HG03097 (cell line): Measurements from ENCODE around the gene CDK15.

Source experiments
- ATAC-seq: cut with Tn5 transposase; IDR thresholded peaks from one replicate; pipeline ENCODE4 v1.9.1; 2021; ENCODE audit not compliant: unreplicated experiment, low FRiP score

Gene CDK15

DNA sequence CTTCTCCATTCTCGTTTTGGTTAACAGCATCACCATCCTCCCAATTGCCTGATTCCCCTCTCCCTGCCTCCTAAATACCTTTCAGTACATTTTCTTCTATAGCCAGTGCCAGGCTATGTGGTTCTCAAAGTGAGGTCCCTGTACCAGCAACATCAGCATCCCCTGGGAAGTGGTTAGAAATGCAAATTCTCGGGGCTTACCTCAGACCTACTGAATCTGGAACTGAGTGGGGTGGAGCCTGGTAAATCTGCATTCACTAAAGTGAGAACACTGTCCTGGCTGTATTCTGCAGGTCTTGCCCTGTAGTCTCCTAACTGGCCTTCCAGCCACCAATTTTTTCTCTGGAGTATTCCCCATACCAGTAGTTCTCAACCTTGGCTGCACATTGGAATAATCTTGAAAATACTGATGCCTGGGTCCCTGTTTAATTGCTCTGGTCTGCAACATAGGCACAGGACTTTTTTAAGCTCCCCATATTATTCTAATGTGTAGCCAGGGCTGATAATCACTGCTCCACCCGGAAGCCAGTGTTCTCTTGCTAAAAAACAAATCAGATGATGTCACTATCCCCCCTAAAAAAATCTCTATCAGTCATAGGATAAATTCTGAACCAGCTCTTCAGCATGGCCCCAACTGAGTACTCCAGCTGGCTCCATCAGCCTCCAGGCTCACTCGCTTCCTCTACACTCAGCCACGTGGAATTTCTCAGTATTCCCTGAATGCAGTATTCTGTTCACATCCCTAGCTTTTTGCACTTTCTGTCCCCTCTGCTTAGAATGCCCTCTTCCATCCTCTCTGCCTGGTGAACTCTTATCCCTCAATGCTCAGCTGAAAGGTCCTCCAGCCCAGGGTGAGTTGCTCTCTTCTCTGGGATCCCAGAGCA lies 98.4 kb downstream of the CDK15 start:
- peak; percentile 86 for ATAC-seq

DNA sequence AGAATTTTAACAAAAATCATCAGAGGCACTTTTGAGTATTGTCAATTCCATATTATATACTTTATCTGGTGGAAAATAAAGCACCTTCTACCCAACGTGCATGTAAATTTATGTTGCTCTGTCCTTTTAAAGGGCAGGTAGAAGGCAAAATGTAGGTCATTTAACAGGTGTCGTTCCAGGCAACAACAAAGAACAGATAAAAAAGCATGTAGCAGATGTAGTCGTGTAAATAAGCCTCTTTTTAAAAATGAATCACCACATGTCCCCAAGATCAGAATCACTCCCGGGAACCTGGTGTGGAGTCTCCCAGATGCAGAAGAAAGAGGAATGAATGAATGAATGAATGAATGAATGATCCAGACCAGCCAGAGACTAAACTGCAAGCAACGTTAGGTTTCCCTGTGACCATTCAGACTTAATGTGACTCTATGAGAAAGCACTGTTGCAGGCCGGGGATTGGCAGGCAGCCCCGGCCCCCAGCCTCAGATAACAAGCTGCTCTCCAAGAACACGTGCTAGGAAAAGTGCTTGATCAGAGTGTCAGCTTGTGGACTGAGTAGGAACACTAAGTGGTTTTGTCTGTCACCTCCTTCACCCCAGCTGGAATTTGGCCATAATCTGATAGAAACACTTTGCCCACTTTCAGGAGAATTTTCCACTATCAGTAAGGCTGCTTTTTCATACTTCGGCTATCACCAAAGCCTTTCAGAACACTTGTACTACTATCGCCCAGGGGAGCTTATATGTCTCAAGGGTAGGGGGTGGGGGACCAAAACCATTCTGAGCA lies 100.6 kb downstream of the CDK15 start:
- ATAC-seq, result no peak

DNA sequence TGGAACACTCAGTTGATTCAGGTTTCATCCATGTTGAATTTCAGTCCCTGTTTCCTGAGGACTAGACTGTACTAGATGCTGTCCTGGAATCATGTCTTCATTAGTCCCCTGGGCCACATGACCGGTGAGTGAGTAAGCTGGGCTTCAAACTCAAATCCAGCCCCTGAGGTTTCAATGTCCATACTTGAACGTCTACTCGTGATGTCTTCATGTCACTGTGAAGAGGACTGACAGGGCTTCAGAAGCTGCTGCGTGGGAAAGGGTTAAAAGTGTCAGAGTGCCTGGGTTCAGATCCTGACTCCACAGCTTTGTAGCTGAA lies 101.2 kb downstream of the CDK15 start:
- no peak for ATAC-seq

DNA sequence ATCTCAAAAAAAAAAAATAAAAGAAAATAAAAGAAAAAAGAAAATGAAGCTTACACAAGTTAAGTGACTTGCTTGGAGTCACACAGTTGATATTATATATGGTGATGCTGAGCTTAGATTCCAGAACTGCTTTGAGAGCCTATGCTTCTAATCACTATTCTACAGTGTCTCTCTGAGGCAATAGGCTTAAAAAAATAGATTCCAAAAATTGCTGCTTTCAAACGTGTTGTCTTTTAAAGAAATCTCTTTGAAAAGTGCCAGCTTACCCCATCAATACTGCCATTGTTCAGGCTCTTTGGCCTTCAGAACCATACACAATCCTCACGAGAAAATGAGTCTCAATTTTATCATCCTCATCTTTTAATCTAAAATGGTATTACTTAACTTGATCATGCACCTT lies 102.6 kb downstream of the CDK15 start:
- no peak for ATAC-seq

DNA sequence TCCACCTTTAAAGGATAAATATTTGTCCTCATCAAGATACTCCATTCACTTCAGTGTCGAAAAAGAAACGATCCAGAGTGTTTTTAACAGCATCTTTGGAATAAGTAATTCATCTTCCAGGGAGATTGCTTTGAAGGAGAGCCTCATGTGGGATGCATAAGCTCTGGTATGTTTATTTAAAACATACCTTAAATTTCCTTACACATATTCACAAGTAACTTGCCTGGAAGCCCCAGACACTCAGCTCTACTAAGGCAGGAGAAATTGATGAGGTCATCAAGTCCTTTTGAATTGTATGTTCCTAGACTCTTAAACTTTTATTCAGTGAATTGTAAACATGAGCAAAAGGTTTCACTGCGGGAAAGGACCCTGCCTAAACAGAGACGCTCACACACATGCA lies 103.0 kb downstream of the CDK15 start:
- ATAC-seq, result no peak

DNA sequence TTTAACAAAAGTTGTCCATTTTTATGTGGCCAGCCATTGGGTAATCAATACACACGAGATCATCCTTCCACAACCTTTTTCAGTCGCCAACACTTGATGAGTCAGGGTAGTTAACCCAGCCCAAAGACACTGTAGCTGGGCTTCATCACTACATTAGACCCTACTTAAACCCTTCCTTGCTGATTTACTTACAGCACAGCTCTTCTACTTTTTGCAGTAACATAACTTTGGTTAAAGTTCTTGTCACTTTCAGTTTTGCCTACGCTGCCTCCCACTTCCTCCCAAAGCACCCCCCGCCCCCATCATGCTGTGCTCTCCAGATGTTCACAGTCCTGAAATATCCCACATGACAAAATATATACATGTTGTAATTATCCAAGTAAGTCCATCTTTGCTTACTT lies 103.6 kb downstream of the CDK15 start:
- no peak for ATAC-seq

DNA sequence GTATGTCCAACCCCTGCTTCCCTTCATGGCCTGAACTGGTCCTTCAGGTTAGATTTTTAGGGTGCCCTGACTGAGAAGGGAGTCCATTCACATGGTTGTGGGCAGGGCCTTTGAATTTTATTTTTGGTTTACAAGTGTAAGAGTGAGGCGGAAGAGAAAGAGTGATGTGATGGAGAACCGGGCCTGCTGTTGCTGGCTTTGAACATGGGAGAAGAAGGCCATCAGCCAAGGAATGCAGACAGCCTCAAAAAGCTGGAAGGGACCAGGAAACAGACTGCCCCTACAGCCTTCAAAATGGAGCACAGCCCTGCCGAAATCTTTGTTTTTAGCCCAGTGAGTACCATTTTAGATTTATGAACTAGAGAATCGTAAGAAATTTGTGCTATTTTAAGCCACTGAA lies 105.0 kb downstream of the CDK15 start:
- no peak for ATAC-seq

DNA sequence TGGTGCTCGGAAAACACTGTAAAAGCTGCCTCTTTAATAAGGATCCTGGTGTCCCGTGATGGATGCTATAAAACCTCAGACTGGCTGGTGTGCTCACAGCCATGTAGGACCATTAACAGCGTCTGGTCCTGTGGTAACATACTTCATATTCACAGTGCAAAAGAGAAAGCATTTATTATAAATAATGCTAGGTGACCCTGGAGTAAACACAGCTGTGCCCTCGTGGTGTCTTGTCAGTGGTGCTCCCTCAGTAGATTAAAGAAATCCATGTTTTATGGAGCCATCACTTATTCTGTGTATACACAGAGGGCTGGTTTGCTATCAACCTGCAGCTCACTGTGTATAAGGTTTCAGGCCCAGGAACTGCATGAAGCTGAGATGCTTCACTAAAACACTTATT lies 106.9 kb downstream of the CDK15 start:
- ATAC-seq, result no peak

DNA sequence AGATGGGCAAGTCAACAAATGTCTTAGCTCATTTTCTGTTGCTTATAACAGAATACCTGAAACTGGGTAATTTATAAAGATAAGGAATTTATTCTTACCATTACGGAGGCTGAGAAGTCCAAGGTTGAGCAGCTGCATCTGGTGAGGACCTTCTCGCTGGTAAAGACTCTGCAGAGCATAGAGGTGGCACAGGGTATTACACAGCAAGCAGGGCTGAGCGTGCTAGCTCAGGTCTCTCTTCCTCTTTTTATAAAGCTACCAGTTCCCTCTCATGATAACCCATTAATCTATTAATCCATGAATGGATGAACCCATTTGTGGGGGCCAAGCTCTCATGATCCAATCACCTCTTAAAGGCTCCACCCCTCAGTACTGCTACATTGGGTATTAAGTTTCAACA lies 109.1 kb downstream of the CDK15 start:
- ATAC-seq, result no peak

DNA sequence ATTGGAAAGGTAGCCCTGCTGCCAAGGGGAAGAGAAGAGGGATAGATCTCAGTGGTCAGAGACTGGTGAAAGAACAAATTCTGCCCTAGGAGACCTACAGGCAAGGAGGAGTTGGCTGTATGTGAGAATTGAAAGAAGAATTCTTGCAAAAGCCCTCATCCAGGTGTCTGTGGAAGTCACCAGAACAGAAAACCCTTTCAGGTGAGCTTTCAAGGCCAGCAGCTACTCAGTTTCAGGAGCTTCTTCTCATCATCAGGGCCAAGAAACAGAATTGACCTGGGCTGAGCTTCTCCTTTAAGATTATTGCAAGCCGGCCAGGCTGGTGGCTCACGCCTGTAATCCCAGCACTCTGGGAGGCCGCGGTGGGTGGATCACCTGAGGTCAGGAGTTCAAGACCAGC lies 110.2 kb downstream of the CDK15 start:
- no peak for ATAC-seq

DNA sequence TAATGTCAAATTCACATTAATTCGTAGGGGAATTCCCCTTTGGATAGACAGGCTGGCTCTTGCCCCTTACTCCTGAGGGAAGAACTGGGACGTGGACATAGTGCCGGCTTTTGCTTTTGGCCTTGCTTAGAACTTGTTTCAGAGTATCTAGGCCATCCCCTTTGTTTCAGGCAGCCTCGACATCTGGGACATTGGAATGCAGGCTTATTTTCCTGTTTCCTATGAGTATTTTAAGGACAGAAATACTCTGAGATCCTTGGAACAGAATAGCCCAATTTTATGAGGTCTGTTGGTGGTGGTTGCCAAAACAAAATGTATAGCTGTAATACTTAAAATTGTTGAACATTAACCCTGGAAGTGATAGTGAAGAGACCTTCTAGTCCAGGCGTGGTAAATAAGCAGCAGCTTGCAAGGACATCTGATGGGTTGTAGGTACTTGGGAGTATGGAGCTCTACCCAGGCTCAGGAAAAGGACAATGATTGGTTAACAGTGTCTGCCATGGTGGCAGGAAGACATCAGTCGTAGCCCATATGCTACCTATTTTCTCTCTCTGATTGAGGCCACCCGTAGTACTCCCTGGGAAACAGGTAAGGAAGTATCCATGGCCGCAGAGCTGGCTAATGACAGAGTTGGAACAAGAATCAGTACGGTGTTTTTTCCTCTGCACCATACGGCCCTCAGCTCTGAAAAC lies 112.4 kb downstream of the CDK15 start:
- no peak for ATAC-seq

DNA sequence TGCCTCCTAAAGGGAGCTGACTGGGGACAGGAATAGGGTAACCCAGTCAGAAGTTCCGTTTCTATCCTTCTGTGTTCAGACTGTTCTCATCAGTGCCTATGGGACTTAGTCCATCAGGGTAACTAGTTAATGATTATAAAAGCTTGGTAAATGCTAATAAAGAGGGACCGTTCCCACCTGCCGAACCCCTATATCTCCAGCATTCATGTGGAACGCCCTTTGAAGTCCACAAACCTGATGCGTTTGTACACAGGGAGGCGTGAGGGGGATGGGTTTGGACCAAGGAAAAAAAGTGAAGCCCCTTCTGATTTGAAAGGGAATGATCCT lies 112.9 kb downstream of the CDK15 start:
- ATAC-seq, result no peak

DNA sequence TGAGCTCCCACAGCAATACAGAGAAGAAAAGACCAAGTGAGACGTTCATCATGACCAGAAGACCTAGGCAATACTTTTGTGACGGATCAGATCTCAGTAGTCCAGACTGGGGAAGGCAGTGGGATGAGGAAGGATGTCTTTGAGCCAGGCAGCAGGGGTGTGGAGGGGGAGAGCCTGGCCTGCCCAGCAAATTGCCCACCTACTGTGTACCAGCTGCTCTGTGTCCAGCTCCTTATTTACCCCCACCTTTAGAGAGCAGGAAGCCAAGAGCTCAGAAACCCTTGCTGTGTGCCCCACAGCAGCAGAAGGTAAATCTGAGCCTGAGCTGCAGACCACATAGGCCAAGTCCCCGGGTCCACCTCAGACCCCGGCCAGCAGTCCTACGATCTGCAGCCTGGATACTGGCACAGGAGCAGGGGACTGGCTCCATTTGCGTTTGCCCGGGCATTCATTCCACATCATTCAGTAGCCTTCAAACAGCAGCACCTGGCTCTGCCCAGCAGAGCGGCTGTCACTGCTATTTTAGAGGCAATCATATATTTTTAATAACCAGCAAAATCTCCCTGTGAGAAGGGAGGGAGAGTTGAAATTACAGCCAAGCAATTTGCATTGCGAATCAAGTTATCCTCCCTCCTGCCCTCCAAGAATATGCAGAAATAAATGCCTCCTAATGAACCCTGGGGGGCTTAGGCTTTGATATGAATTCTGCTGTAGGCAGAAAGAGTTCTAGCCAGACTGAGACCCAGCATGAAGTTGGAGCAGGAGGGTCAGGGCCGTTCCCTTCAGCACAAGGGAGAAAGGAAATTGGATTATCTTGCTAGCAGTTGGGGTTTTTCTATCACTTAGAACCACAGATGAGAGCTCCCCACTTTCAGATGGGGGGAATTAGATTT lies 117.3 kb downstream of the CDK15 start:
- ATAC-seq, result no peak

DNA sequence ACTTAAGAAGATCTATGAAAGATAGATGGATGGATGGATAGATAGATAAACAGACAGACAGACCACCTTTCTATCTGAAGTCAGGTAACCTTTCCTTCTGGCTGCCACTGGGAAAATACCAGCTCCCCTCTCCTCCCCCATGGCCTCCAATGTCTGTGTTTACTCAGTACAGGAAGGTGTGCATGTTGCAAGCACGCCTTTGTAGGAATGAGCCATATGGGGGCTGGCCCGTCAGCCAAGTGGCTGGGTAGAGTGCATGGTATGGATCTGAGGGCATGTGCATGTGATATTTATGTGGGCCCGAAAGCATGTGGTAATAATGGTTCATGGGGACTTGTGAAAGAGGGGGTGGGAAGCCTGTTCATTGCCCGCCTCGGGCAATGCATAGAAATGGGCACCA lies 118.1 kb downstream of the CDK15 start:
- no peak for ATAC-seq

DNA sequence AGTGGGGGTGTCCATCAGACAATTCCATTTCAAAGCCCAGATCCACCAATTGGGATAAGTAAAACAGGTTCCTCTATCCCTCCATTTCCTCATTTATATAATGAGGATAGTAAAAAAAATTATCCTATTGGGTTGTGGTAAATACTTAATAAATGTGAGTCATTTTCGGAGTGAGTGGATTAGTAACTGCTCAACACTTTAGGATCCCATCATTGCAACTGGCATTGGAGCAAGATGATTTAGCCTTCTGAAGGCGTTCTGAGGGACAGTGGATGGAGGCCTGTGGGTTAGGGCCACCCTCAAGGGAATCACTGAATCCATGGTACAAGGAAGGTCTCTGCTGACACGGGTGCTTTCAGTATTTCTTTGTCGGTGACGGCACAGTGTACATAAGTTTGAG lies 118.7 kb downstream of the CDK15 start:
- no peak for ATAC-seq

DNA sequence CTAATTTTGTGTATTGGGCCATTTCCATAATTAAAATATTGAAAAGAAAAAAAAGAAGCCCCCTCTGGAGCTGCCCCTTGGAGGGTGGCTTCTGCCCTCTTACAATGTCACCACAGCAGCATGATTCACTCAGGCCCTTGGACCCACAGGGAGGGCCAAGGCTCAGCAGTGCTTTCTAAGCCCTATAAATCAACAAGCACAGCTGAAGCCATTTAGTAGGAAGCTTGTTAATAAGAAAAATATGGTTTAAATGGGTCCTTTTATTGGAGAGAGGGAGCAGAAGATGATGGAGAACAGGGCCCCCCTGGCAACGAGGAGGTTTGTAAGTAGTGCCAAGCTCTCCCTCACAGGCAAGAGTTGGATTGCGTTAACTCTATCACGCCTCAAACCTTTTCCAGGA lies 119.7 kb downstream of the CDK15 start:
- ATAC-seq, result no peak

DNA sequence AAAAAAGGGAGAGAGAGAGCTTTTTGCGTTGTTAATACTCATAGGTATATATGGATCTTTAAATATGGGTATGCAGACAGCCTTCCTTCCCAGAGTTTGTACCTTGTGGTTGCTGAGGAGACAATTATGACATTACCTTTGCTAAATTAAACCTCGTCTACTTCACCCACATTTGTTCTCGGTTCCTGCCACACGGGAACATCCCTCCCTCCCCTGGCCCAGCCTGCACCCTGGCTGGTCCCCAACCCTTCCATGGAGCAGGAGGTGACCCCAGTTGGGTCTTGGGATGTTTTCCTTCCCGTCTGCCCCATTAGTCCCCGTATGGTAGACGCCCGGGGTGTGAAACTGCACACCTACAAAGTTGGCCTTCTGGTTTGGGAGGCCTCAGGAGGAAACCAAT lies 122.0 kb downstream of the CDK15 start:
- no peak for ATAC-seq

DNA sequence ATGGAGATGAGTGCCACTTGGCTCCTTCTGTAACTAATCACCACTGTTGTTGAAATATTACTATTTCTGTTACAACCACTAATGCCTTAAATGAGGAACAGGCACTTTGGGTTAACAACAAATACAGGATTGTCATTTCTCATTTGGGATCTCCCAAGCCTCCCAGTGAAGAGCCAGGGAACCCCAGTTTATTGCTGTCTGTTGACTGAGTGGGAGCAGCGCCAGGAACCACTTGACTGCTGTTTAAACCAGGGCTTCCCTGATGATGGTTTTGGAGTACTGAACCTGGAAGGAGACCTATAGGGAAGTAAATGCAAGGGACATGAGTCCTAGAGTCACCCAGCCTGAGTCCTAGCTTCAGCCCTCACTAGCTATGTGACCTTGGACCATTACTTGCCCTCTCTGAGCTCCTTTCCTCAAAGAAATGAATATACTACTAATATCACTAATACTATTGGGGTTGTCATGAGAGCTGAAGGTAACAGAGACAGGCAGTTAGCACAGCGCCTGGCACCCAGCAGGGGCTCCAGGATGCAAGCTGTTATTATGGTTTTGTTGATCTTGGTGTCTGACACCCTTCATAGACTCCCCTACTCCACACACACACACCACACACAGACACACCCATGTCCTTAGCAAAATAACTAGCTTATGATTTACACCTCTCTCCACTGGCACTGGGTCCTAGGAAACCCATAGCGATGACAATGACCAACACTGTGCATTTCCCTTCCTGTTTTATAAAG lies 123.1 kb downstream of the CDK15 start:
- no peak for ATAC-seq

DNA sequence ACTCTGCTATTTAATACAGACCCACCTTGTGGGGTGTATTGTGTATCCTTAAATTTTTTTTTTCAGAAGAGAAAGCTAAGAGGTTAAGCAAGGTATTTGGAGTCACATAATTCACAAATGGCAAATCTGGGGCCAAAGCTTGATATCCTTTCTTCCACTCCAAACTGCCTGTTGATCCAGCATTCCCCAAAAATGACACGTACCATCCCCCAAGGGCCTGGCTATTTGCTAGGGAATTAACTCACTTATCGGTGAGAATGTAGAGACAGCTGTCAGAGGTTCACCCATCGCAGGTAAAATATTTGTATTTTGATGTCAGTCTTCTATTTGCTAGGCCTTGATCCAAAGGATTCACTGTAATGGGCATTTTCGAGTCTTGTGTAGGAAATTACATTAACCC lies 123.7 kb downstream of the CDK15 start:
- ATAC-seq, result no peak

DNA sequence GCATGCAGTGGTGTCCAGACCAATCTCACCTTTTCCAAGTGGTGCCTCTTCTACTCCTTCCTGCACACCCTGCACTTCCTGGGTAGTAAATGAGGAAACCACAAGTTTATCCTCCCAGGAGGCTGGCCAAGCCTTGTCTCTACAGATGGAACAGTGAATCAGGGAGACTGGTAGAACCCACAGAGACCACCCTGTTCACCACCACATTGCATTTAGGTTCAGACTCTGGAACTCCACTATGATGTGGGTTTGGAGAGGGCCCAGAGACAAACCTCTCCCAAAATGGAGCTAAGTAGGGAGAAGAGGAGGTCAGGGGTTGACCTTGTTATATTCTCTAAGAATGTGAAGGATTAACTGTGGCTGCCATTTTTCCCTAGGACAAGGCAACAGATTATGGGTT lies 124.5 kb downstream of the CDK15 start:
- ATAC-seq, result no peak
